HEK293T (cell line): ENCODE data around the gene SOCS4.

Source experiments
- CTCF ChIA-PET: fragments of 350-600 bp; formaldehyde crosslinking; extraction: SDS; loops from one replicate; lab custom pipeline; 2021; ENCODE audit warnings: antibody characterized with exemption, inconsistent platforms; lab: Yijun Ruan, JAX
- POLR2A ChIA-PET: fragments of 350-600 bp; formaldehyde crosslinking; extraction: SDS; loops from one replicate; lab custom pipeline; 2020; ENCODE audit warnings: antibody characterized with exemption, inconsistent platforms; lab: Yijun Ruan, JAX
- DNase-seq: peaks from one replicate; pipeline ENCODE4 v3.0.0; 2012; ENCODE audit warnings: mixed read lengths; ENCODE audit errors: extremely low spot score
- ARNT ChIP-seq: fragments of 450-650 bp; IDR thresholded peaks from 2 replicates; pipeline ENCODE4 v1.6.1; 2017; ENCODE audit warnings: mild to moderate bottlenecking
- BHLHE40 ChIP-seq: fragments of 450-650 bp; IDR thresholded peaks from 2 replicates; pipeline ENCODE4 v1.6.1; 2016; ENCODE audit warnings: mild to moderate bottlenecking, moderate library complexity, borderline replicate concordance
- CTBP1 ChIP-seq: fragments of 450-650 bp; IDR thresholded peaks from 2 replicates; pipeline ENCODE4 v1.6.1; 2016; ENCODE audit warnings: borderline replicate concordance
- ELF4 ChIP-seq: fragments of 450-650 bp; IDR thresholded peaks from 2 replicates; pipeline ENCODE4 v1.6.1; 2017; ENCODE audit warnings: antibody characterized with exemption
- FOXA1 ChIP-seq: fragments of 450-650 bp; IDR thresholded peaks from 2 replicates; pipeline ENCODE4 v1.6.1; 2016; ENCODE audit warnings: mild to moderate bottlenecking
- FOXK2 ChIP-seq: fragments of 450-650 bp; IDR thresholded peaks from 2 replicates; pipeline ENCODE4 v1.6.1; 2016; ENCODE audit warnings: mild to moderate bottlenecking
- FOXM1 ChIP-seq: fragments of 450-650 bp; IDR thresholded peaks from 2 replicates; pipeline ENCODE4 v1.6.1; 2017; ENCODE audit warnings: mild to moderate bottlenecking, borderline replicate concordance
- HDGF ChIP-seq: fragments of 450-650 bp; IDR thresholded peaks from 2 replicates; pipeline ENCODE4 v1.6.1; 2017; ENCODE audit warnings: antibody characterized with exemption, borderline replicate concordance
- L3MBTL2 ChIP-seq: fragments of 450-650 bp; conservative IDR thresholded peaks from 2 replicates; pipeline ENCODE4 v1.6.1; 2016; ENCODE audit warnings: mild to moderate bottlenecking
- LEF1 ChIP-seq: fragments of 450-650 bp; IDR thresholded peaks from 2 replicates; pipeline ENCODE4 v1.6.1; 2017; ENCODE audit warnings: mild to moderate bottlenecking, borderline replicate concordance
- NFRKB ChIP-seq: fragments of 450-650 bp; IDR thresholded peaks from 2 replicates; pipeline ENCODE4 v1.6.1; 2016; ENCODE audit warnings: mild to moderate bottlenecking, moderate library complexity
- PKNOX1 ChIP-seq: fragments of 450-650 bp; IDR thresholded peaks from 2 replicates; pipeline ENCODE4 v1.6.1; 2016
- SP1 ChIP-seq: fragments of 450-650 bp; IDR thresholded peaks from 2 replicates; pipeline ENCODE4 v1.6.1; 2017
- SUZ12 ChIP-seq: fragments of 450-650 bp; IDR thresholded peaks from 2 replicates; pipeline ENCODE4 v1.6.1; 2016; ENCODE audit warnings: mild to moderate bottlenecking
- TARDBP ChIP-seq: fragments of 450-650 bp; IDR thresholded peaks from 2 replicates; pipeline ENCODE4 v1.6.1; 2016
- ZNF384 ChIP-seq: fragments of 450-650 bp; IDR thresholded peaks from 2 replicates; pipeline ENCODE4 v1.6.1; 2016

Gene SOCS4

GRCh38 chr14:55084401-55085059 lies 57.5 kb downstream of the SOCS4 start:
- TF ChIP-seq NFRKB, result no peak
- TF ChIP-seq TARDBP, result no peak
- no peak for TF ChIP-seq LEF1
- TF ChIP-seq FOXK2, result no peak
- no peak for TF ChIP-seq HDGF
- no peak for TF ChIP-seq SP1
- no peak for TF ChIP-seq CTBP1
- TF ChIP-seq PKNOX1, result no peak

GRCh38 chr14:55085060-55085660 lies 58.1 kb downstream of the SOCS4 start:
- POLR2A ChIA-PET, result no interaction called here
- no peak for TF ChIP-seq FOXA1
- CTCF ChIA-PET, result no interaction called here
- no peak for DNase-seq

More at GRCh38 chr14:55084401-55085059, 57.5 kb downstream of the SOCS4 start:
- POLR2A ChIA-PET, result no interaction called here
- DNase-seq, result no peak
- CTCF ChIA-PET, result no interaction called here

- CTCF ChIA-PET, result no interaction called here
- no peak for DNase-seq
- POLR2A ChIA-PET, result no interaction called here
- no peak for TF ChIP-seq SUZ12
- TF ChIP-seq ARNT, result no peak
- no peak for TF ChIP-seq BHLHE40
- no peak for TF ChIP-seq PKNOX1
- TF ChIP-seq HDGF, result no peak
These were observed 59.9 kb downstream of the SOCS4 start for GRCh38 chr14:55086938-55087337.

GRCh38 chr14:55088356-55088755 lies 61.3 kb downstream of the SOCS4 start:
- CTCF ChIA-PET, result interaction anchor here (1.0 kb wide), 1 partner anchor 183 kb away, joined by 3 read pairs; the partner anchor contains the start of gene FBXO34
- POLR2A ChIA-PET, result interaction anchor here (0.7 to 2.1 kb wide), 2 partner anchors 12 to 37 kb away, joined by 3 to 9 read pairs; partner anchors contain the start of gene MAPK1IP1L

GRCh38 chr14:55092341-55092740 lies 65.3 kb downstream of the SOCS4 start:
- DNase-seq, result no peak
- ChIA-PET POLR2A (interaction anchor here (0.8 to 1.3 kb wide), 4 partner anchors 11 to 65 kb away, joined by 3 to 4 read pairs (median 3); partner anchors contain the start of genes MAPK1IP1L, SOCS4 and WDHD1), CTCF (interaction anchor here (0.6 to 1.2 kb wide), 3 partner anchors 28 to 1089 kb away, joined by 4 to 10 read pairs (median 4); no protein-coding TSS in a partner anchor)
- TF ChIP-seq L3MBTL2, result no peak
- no peak for TF ChIP-seq LEF1
- TF ChIP-seq BHLHE40, result no peak
- no peak for TF ChIP-seq ARNT
- TF ChIP-seq ZNF384, result no peak
- TF ChIP-seq SUZ12, result no peak
- no peak for TF ChIP-seq SP1
- TF ChIP-seq FOXA1, result no peak
- no peak for TF ChIP-seq NFRKB
- no peak for TF ChIP-seq ELF4
- no peak for TF ChIP-seq HDGF
- no peak for TF ChIP-seq CTBP1

More at GRCh38 chr14:55088356-55088755, 61.3 kb downstream of the SOCS4 start:
- DNase-seq, result no peak
- TF ChIP-seq ZNF384 (no peak), HDGF (no peak), ELF4 (no peak), SUZ12 (no peak), FOXA1 (no peak), LEF1 (no peak), L3MBTL2 (no peak), FOXM1 (no peak), FOXK2 (no peak), PKNOX1 (no peak), CTBP1 (no peak), BHLHE40 (no peak), NFRKB (no peak), TARDBP (no peak), ARNT (no peak)
